HG02981 (cell line): ENCODE data around the gene ZSWIM3.

ENCODE experiments used
- ATAC-seq: cut with Tn5 transposase; IDR thresholded peaks from one replicate; pipeline ENCODE4 v1.9.1; 2021; ENCODE audit warnings: mild to moderate bottlenecking, moderate library complexity; ENCODE audit not compliant: unreplicated experiment

ZSWIM3 gene

GRCh38 chr20:45927071-45927878 lies 69.9 kb downstream of the ZSWIM3 start:
- ATAC-seq: no peak
